ENCODE data around the gene BCORL1.

- TF ChIP-seq, protein P1, sequence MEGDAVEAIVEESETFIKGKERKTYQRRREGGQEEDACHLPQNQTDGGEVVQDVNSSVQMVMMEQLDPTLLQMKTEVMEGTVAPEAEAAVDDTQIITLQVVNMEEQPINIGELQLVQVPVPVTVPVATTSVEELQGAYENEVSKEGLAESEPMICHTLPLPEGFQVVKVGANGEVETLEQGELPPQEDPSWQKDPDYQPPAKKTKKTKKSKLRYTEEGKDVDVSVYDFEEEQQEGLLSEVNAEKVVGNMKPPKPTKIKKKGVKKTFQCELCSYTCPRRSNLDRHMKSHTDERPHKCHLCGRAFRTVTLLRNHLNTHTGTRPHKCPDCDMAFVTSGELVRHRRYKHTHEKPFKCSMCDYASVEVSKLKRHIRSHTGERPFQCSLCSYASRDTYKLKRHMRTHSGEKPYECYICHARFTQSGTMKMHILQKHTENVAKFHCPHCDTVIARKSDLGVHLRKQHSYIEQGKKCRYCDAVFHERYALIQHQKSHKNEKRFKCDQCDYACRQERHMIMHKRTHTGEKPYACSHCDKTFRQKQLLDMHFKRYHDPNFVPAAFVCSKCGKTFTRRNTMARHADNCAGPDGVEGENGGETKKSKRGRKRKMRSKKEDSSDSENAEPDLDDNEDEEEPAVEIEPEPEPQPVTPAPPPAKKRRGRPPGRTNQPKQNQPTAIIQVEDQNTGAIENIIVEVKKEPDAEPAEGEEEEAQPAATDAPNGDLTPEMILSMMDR (IDR thresholded peaks at IDR 0.05) = no peak
- no peak for TF ChIP-seq POLR2A (IDR thresholded peaks at IDR 0.05)
These were observed 26.8 kb upstream of the BCORL1 start for GRCh38 chrX:129955682-129956081.

All from esophagus squamous epithelium (tissue), 4 donors.